Measurements from ENCODE around the gene HSPA14.
"Not testable (repeated sequence)": the region's sequence is repeated elsewhere in the genome, so short reads cannot be mapped to it uniquely, and the experiment has no call there.

Gene HSPA14

GRCh38 chr10:14837757-14838581, at the start of gene HSPA14, which contains the start of the genes CDNF and MSANTD7:
Gene HSPA14 (plus strand): TSS chr10:14838306. CDS start chr10:14838403, 97 bp downstream.
Gene CDNF (minus strand): TSS chr10:14838037. CDS start chr10:14837946, 91 bp downstream.
Gene MSANTD7 (plus strand): TSS chr10:14838306. CDS start chr10:14842285, 3,979 bp downstream.
- DNase-seq (ENCODE audit: low read depth), result peak; percentile 99

GRCh38 chr10:14798636-14799035, 39.5 kb upstream of the HSPA14 start:
- DNase-seq (ENCODE audit: low read depth), result no peak

- DNase-seq (ENCODE audit: low read depth), result no peak
Measured at GRCh38 chr10:14800397-14800796, 37.7 kb upstream of the HSPA14 start.

GRCh38 chr10:14801723-14802122, 36.4 kb upstream of the HSPA14 start:
- no peak for DNase-seq (ENCODE audit: low read depth)

GRCh38 chr10:14803827-14804226, 34.3 kb upstream of the HSPA14 start:
- DNase-seq (ENCODE audit: low read depth), result no peak

- DNase-seq (ENCODE audit: low read depth), result no peak
Measured at GRCh38 chr10:14806318-14806717, 31.8 kb upstream of the HSPA14 start.

- DNase-seq (ENCODE audit: low read depth), result no peak
Measured at GRCh38 chr10:14810969-14811953, 26.8 kb upstream of the HSPA14 start.

GRCh38 chr10:14812271-14812670, 25.8 kb upstream of the HSPA14 start:
- DNase-seq (ENCODE audit: low read depth), result no peak

GRCh38 chr10:14815681-14816080, 22.4 kb upstream of the HSPA14 start:
- no peak for DNase-seq (ENCODE audit: low read depth)

- not testable (repeated sequence) for DNase-seq (ENCODE audit: low read depth)
Measured at GRCh38 chr10:14816717-14817116, 21.4 kb upstream of the HSPA14 start.

- DNase-seq (ENCODE audit: low read depth), result no peak
Measured at GRCh38 chr10:14820010-14820774, 17.9 kb upstream of the HSPA14 start.

GRCh38 chr10:14820775-14821154, 17.3 kb upstream of the HSPA14 start:
- no peak for DNase-seq (ENCODE audit: low read depth)

GRCh38 chr10:14821635-14822375, 16.3 kb upstream of the HSPA14 start:
- DNase-seq (ENCODE audit: low read depth), result no peak

- peak; percentile 15 for DNase-seq (ENCODE audit: low read depth)
Measured at GRCh38 chr10:14822879-14823755, 15.0 kb upstream of the HSPA14 start.

- DNase-seq (ENCODE audit: low read depth), result no peak
Measured at GRCh38 chr10:14823966-14824365, 14.1 kb upstream of the HSPA14 start.

- DNase-seq (ENCODE audit: low read depth), result no peak
Measured at GRCh38 chr10:14826076-14826829, 11.9 kb upstream of the HSPA14 start.

- no peak for DNase-seq (ENCODE audit: low read depth)
Measured at GRCh38 chr10:14833106-14833505, 5.0 kb upstream of the HSPA14 start.

- no peak for DNase-seq (ENCODE audit: low read depth)
Measured at GRCh38 chr10:14836208-14836607, 1.9 kb upstream of the HSPA14 start.

- DNase-seq (ENCODE audit: low read depth), result no peak
Measured at GRCh38 chr10:14837003-14837756, 926 bp upstream of the HSPA14 start.
